Measurements from ENCODE around the gene FAP. TPM values are rescaled to one million over a fixed set of nuclear protein-coding genes. Genes with fewer than 3 reads are reported as not detected.

FAP gene
- total and polyA plus RNA-seq, 2 experiments from 2014 or later: 38.1 to 67.8 TPM

- no peaks in the 10 kb centered on the region for H3K27me3 ChIP-seq
- no peaks in the 10 kb centered on the region for H3K4me1 ChIP-seq (ENCODE audit: insufficient read depth)
- H3K36me3 ChIP-seq (replicated peaks; ENCODE audit: insufficient read depth, low read depth): no peaks in the 10 kb centered on the region
- no peak overlapping the region for H3K4me3 ChIP-seq
- no peak for TF ChIP-seq EZH2 (IDR thresholded peaks at IDR 0.05; ENCODE audit: borderline replicate concordance)
- TF ChIP-seq, protein P1, sequence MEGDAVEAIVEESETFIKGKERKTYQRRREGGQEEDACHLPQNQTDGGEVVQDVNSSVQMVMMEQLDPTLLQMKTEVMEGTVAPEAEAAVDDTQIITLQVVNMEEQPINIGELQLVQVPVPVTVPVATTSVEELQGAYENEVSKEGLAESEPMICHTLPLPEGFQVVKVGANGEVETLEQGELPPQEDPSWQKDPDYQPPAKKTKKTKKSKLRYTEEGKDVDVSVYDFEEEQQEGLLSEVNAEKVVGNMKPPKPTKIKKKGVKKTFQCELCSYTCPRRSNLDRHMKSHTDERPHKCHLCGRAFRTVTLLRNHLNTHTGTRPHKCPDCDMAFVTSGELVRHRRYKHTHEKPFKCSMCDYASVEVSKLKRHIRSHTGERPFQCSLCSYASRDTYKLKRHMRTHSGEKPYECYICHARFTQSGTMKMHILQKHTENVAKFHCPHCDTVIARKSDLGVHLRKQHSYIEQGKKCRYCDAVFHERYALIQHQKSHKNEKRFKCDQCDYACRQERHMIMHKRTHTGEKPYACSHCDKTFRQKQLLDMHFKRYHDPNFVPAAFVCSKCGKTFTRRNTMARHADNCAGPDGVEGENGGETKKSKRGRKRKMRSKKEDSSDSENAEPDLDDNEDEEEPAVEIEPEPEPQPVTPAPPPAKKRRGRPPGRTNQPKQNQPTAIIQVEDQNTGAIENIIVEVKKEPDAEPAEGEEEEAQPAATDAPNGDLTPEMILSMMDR (IDR thresholded peaks at IDR 0.05; ENCODE audit: poor library complexity): no peak
- no peak for TF ChIP-seq EZH2phosphoT487 (IDR thresholded peaks at IDR 0.05; ENCODE audit: low read depth, severe bottlenecking, unreplicated experiment)
- no peak for DNase-seq (ENCODE audit: low spot score)
- no peaks in the 10 kb centered on the region for H4K20me1 ChIP-seq (ENCODE audit: insufficient read depth, poor library complexity, severe bottlenecking)
- 92% methylated on average over 1 of the region's 1 CpG for WGBS (ENCODE audit: low lambda C conversion rate, missing lambda C conversion rate)
- H3K4me2 ChIP-seq: no peak overlapping the region
- no peak overlapping the region for H2AFZ ChIP-seq
- H3K9me2 ChIP-seq (replicated peaks; ENCODE audit: insufficient read depth): no peaks in the 10 kb centered on the region
- no peak overlapping the region for H3K27ac ChIP-seq
- no peaks in the 10 kb centered on the region for H3K79me2 ChIP-seq
- no peaks in the 10 kb centered on the region for H3K9me3 ChIP-seq (ENCODE audit: low read depth)
Observed at GRCh38 chr2:162217598-162217997, 25.6 kb downstream of the FAP start.

DNA sequence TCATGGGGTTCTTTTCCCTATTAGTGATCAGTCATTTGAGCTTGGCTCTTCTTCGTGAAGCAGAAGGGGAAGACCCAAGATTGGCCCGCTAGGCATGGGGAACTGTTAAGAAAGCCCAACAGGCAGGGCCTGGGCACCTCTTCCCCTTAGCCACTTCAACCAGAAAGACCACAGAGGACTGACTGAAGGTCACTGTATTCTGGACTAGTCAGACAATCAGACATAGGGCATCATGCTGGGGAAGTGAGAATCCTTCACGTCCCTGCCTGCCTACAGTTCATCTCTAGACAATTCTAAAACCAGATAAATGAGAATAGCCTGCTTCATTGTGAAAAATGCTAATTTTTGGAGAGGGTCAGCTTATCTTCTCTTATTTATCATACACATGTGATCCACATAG is 28.1 kb downstream of the FAP start:
- no peaks in the 10 kb centered on the region for H3K9me3 ChIP-seq (ENCODE audit: low read depth)
- H3K4me2 ChIP-seq: no peak overlapping the region
- H3K27me3 ChIP-seq: no peaks in the 10 kb centered on the region
- H3K36me3 ChIP-seq (replicated peaks; ENCODE audit: insufficient read depth, low read depth): no peaks in the 10 kb centered on the region
- no peaks in the 10 kb centered on the region for H3K79me2 ChIP-seq
- no peaks in the 10 kb centered on the region for H3K4me1 ChIP-seq (ENCODE audit: insufficient read depth)
- H4K20me1 ChIP-seq (ENCODE audit: insufficient read depth, poor library complexity, severe bottlenecking): no peaks in the 10 kb centered on the region
- no peaks in the 10 kb centered on the region for H3K9me2 ChIP-seq (replicated peaks; ENCODE audit: insufficient read depth)
- no peak for DNase-seq (ENCODE audit: low spot score)
- TF ChIP-seq, protein P1 (IDR thresholded peaks at IDR 0.05; ENCODE audit: poor library complexity): no peak
- TF ChIP-seq EZH2phosphoT487 (IDR thresholded peaks at IDR 0.05; ENCODE audit: low read depth, severe bottlenecking, unreplicated experiment) (no peak), EZH2 (IDR thresholded peaks at IDR 0.05; ENCODE audit: borderline replicate concordance) (no peak)
- WGBS (ENCODE audit: low lambda C conversion rate, missing lambda C conversion rate): 91% methylated on average over 3 of the region's 3 CpGs
- H2AFZ ChIP-seq: no peak overlapping the region
- no peak overlapping the region for H3K4me3 ChIP-seq
- no peak overlapping the region for H3K27ac ChIP-seq

GRCh38 chr2:162212366-162212765 is 30.9 kb downstream of the FAP start:
- TF ChIP-seq EZH2 (IDR thresholded peaks at IDR 0.05; ENCODE audit: borderline replicate concordance): no peak
- TF ChIP-seq EZH2phosphoT487 (IDR thresholded peaks at IDR 0.05; ENCODE audit: low read depth, severe bottlenecking, unreplicated experiment): no peak
- WGBS (ENCODE audit: low lambda C conversion rate, missing lambda C conversion rate): 91% methylated on average over 2 of the region's 2 CpGs
- no peaks in the 10 kb centered on the region for H4K20me1 ChIP-seq (ENCODE audit: insufficient read depth, poor library complexity, severe bottlenecking)
- H2AFZ ChIP-seq: no peak overlapping the region
- no peaks in the 10 kb centered on the region for H3K9me2 ChIP-seq (replicated peaks; ENCODE audit: insufficient read depth)
- H3K4me1 ChIP-seq (ENCODE audit: insufficient read depth): no peaks in the 10 kb centered on the region
- no peak overlapping the region for H3K4me3 ChIP-seq
- H3K79me2 ChIP-seq: no peaks in the 10 kb centered on the region
- H3K27me3 ChIP-seq: no peaks in the 10 kb centered on the region
- H3K9me3 ChIP-seq (ENCODE audit: low read depth): no peaks in the 10 kb centered on the region
- no peak overlapping the region for H3K27ac ChIP-seq
- no peaks in the 10 kb centered on the region for H3K36me3 ChIP-seq (replicated peaks; ENCODE audit: insufficient read depth, low read depth)
- no peak overlapping the region for H3K4me2 ChIP-seq
- DNase-seq (ENCODE audit: low spot score): no peak

DNA sequence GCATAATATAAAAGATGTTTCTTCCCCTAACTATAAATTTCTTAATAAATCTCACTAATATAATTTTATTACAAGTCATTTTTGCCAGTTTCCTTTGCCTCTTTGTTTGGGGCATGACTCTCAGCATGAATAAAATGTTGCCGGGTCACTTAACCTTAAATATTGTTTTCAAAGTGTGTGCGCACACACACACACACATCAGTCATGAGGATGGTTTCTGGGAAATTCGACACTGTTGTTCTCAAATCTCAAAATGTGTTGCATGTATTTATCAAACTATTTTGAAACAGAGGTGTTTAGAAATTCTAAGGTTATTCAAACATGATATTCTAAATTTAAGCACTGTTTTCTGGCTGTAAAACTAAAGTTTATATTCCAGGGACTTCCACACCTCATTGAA is 31.5 kb downstream of the FAP start:
- DNase-seq (ENCODE audit: low spot score): no peak
- no peak overlapping the region for H2AFZ ChIP-seq
- TF ChIP-seq EZH2 (IDR thresholded peaks at IDR 0.05; ENCODE audit: borderline replicate concordance): no peak
- TF ChIP-seq EZH2phosphoT487 (IDR thresholded peaks at IDR 0.05; ENCODE audit: low read depth, severe bottlenecking, unreplicated experiment): no peak
- TF ChIP-seq, protein P1 (IDR thresholded peaks at IDR 0.05; ENCODE audit: poor library complexity): no peak
- H3K4me1 ChIP-seq (ENCODE audit: insufficient read depth): no peaks in the 10 kb centered on the region
- H3K27ac ChIP-seq: no peak overlapping the region
- no peak overlapping the region for H3K4me2 ChIP-seq
- no peaks in the 10 kb centered on the region for H3K9me2 ChIP-seq (replicated peaks; ENCODE audit: insufficient read depth)
- no peaks in the 10 kb centered on the region for H3K79me2 ChIP-seq
- no peaks in the 10 kb centered on the region for H4K20me1 ChIP-seq (ENCODE audit: insufficient read depth, poor library complexity, severe bottlenecking)
- no peak overlapping the region for H3K4me3 ChIP-seq
- WGBS (ENCODE audit: low lambda C conversion rate, missing lambda C conversion rate): 90% methylated on average over 3 of the region's 3 CpGs
- no peaks in the 10 kb centered on the region for H3K9me3 ChIP-seq (ENCODE audit: low read depth)
- H3K36me3 ChIP-seq (replicated peaks; ENCODE audit: insufficient read depth, low read depth): no peaks in the 10 kb centered on the region
- H3K27me3 ChIP-seq: no peaks in the 10 kb centered on the region

All from hepatocyte (in vitro differentiated cells).